Measurements from ENCODE around the gene LRIG2.

LRIG2 gene

GRCh38 chr1:113029822-113030221, 43.2 kb upstream of the LRIG2 start:
- peaks cover 43% of the 10 kb centered on the region for H3K4me1 ChIP-seq (ENCODE audit: low read length)
- no peaks in the 10 kb centered on the region for H3K79me2 ChIP-seq (ENCODE audit: low read length)
- no peaks in the 10 kb centered on the region for H3K27me3 ChIP-seq (ENCODE audit: low read depth, low read length)
- no peak for TF ChIP-seq EZH2phosphoT487 (IDR thresholded peaks at IDR 0.05; ENCODE audit: low read depth)
- no peak for TF ChIP-seq CTCF (IDR thresholded peaks at IDR 0.05; ENCODE audit: low read depth, low read length)
- peak overlapping the region; percentile 74 for H3K4me2 ChIP-seq (ENCODE audit: low read length)
- no peak overlapping the region for H2AFZ ChIP-seq (ENCODE audit: low read depth, low read length)
- peak overlapping the region; percentile 93 for H3K27ac ChIP-seq (ENCODE audit: low read length)
- H3K4me3 ChIP-seq (ENCODE audit: low read length) = peak overlapping the region; percentile 54
- H3K9ac ChIP-seq (ENCODE audit: low read length) = peak overlapping the region; percentile 61
- no peaks in the 10 kb centered on the region for H4K20me1 ChIP-seq (ENCODE audit: insufficient read depth, low read length)
- no peaks in the 10 kb centered on the region for H3K36me3 ChIP-seq (replicated peaks; ENCODE audit: low read depth, low read length)
- H3K9me3 ChIP-seq (ENCODE audit: insufficient read depth, low read length) = no peaks in the 10 kb centered on the region

GRCh38 chr1:113031171-113031933, 41.6 kb upstream of the LRIG2 start:
- Histone ChIP-seq H3K9me3 (ENCODE audit: insufficient read depth, low read length) (no peaks in the 10 kb centered on the region), H3K9ac (ENCODE audit: low read length) (peak overlapping the region; percentile 61; the same call in 1 of the 2 replicates), H4K20me1 (ENCODE audit: insufficient read depth, low read length) (no peaks in the 10 kb centered on the region), H3K27me3 (ENCODE audit: low read depth, low read length) (no peaks in the 10 kb centered on the region), H3K27ac (ENCODE audit: low read length) (peak overlapping the region; percentile 93), H3K4me3 (ENCODE audit: low read length) (peak overlapping the region; percentile 50), H3K79me2 (ENCODE audit: low read length) (no peaks in the 10 kb centered on the region), H3K4me2 (ENCODE audit: low read length) (peak overlapping the region; percentile 74), H3K4me1 (ENCODE audit: low read length) (peaks cover 53% of the 10 kb centered on the region), H3K36me3 (replicated peaks; ENCODE audit: low read depth, low read length) (no peaks in the 10 kb centered on the region), H2AFZ (ENCODE audit: low read depth, low read length) (no peak overlapping the region)
- no peak for TF ChIP-seq CTCF (IDR thresholded peaks at IDR 0.05; ENCODE audit: low read depth, low read length)
- no peak for TF ChIP-seq EZH2phosphoT487 (IDR thresholded peaks at IDR 0.05; ENCODE audit: low read depth)

GRCh38 chr1:113035086-113035485, 37.9 kb upstream of the LRIG2 start:
- Histone ChIP-seq H3K27me3 (ENCODE audit: low read depth, low read length) (no peaks in the 10 kb centered on the region), H3K36me3 (replicated peaks; ENCODE audit: low read depth, low read length) (no peaks in the 10 kb centered on the region), H3K9me3 (ENCODE audit: insufficient read depth, low read length) (no peaks in the 10 kb centered on the region), H3K27ac (ENCODE audit: low read length) (no peak overlapping the region), H3K9ac (ENCODE audit: low read length) (no peak overlapping the region), H3K4me2 (ENCODE audit: low read length) (no peak overlapping the region), H3K4me3 (ENCODE audit: low read length) (no peak overlapping the region), H3K4me1 (ENCODE audit: low read length) (peaks cover 51% of the 10 kb centered on the region), H3K79me2 (ENCODE audit: low read length) (no peaks in the 10 kb centered on the region), H4K20me1 (ENCODE audit: insufficient read depth, low read length) (no peaks in the 10 kb centered on the region), H2AFZ (ENCODE audit: low read depth, low read length) (no peak overlapping the region)
- TF ChIP-seq CTCF (IDR thresholded peaks at IDR 0.05; ENCODE audit: low read depth, low read length) = no peak
- TF ChIP-seq EZH2phosphoT487 (IDR thresholded peaks at IDR 0.05; ENCODE audit: low read depth) = no peak

GRCh38 chr1:113036639-113037321, 36.2 kb upstream of the LRIG2 start:
- Histone ChIP-seq H3K9me3 (ENCODE audit: insufficient read depth, low read length) (no peaks in the 10 kb centered on the region), H3K27me3 (ENCODE audit: low read depth, low read length) (no peaks in the 10 kb centered on the region), H4K20me1 (ENCODE audit: insufficient read depth, low read length) (no peaks in the 10 kb centered on the region), H3K4me2 (ENCODE audit: low read length) (peak overlapping the region; percentile 78), H3K4me1 (ENCODE audit: low read length) (peaks cover 53% of the 10 kb centered on the region), H3K9ac (ENCODE audit: low read length) (peak overlapping the region; percentile 60; the same call in 1 of the 2 replicates), H3K79me2 (ENCODE audit: low read length) (peaks cover 4% of the 10 kb centered on the region; the same call in 1 of the 2 replicates), H3K36me3 (replicated peaks; ENCODE audit: low read depth, low read length) (no peaks in the 10 kb centered on the region), H3K27ac (ENCODE audit: low read length) (peak overlapping the region; percentile 82), H2AFZ (ENCODE audit: low read depth, low read length) (no peak overlapping the region), H3K4me3 (ENCODE audit: low read length) (peak overlapping the region; percentile 32; the same call in 1 of the 2 replicates)
- TF ChIP-seq EZH2phosphoT487 (IDR thresholded peaks at IDR 0.05; ENCODE audit: low read depth) (no peak), CTCF (IDR thresholded peaks at IDR 0.05; ENCODE audit: low read depth, low read length) (no peak)
